Body of pancreas (tissue), 4 donors: Measurements from ENCODE around the gene ISLR2.
A peak's percentile ranks its signal among the peaks of the same experiment; 100 is the strongest.

ENCODE experiments used
- POLR2A ChIP-seq, 3 donors: fragments of 450-650 bp; IDR thresholded peaks; one replicate each; pipeline ENCODE4 v1.6.1; 2016; ENCODE audit warnings: antibody characterized with exemption in 3 of 3, mild to moderate bottlenecking in 2 of 3
- TF ChIP-seq, protein P1 (sequence below), 7 experiments: fragments of 450-650 bp in 4 of 7; fragments of 200-600 bp in 3 of 7; sonication (generic) in 3 of 7; IDR thresholded peaks; one replicate each; pipeline ENCODE4 v1.5.1; 2016 to 2019; ENCODE audit warnings: antibody characterized with exemption in 7 of 7

DNA sequence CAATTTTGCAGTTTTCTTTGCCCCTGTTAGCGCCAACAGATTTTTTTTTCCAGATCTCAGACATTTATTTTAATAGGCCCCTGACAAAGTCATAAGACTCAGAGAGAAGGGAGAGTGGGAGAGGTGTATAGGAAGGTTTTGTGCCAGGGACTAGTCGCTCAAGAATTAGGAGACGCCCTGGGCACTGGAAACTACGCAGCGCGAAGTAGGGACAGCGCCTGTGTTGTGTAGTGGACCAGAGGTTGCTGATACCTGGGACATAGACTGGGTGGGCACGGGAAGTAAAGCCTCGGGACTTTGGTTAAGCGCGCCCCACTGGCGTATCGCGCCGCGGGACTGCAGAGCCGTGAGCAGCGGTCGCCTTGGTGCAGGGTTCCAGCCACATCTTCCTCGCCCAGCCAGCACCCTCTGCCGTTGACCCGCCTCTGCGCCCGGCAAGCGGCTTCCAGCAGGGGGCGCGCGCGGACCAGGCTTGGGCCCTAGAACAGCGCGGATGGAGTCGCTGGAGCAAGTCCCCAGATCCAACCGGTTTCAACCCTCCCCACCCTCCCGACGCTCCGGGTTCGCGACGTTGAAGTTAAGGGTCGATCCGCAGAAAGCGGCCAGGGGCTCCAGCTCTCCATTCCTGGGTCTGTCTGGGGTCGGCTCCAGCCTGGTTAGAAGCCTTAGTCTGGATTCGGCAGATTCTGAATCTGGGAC is 3.0 kb upstream of the ISLR2 start:
- TF ChIP-seq, protein P1, sequence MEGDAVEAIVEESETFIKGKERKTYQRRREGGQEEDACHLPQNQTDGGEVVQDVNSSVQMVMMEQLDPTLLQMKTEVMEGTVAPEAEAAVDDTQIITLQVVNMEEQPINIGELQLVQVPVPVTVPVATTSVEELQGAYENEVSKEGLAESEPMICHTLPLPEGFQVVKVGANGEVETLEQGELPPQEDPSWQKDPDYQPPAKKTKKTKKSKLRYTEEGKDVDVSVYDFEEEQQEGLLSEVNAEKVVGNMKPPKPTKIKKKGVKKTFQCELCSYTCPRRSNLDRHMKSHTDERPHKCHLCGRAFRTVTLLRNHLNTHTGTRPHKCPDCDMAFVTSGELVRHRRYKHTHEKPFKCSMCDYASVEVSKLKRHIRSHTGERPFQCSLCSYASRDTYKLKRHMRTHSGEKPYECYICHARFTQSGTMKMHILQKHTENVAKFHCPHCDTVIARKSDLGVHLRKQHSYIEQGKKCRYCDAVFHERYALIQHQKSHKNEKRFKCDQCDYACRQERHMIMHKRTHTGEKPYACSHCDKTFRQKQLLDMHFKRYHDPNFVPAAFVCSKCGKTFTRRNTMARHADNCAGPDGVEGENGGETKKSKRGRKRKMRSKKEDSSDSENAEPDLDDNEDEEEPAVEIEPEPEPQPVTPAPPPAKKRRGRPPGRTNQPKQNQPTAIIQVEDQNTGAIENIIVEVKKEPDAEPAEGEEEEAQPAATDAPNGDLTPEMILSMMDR (IDR thresholded peaks at IDR 0.05) = peak; percentile 88 to 98 (median 95)
- TF ChIP-seq POLR2A (IDR thresholded peaks at IDR 0.05) = no peak
